HCT116 (cell line): ENCODE measurements around the gene ST3GAL6. TPM values are rescaled to one million over a fixed set of nuclear protein-coding genes. Genes with fewer than 3 reads are reported as not detected.

Experiments used
- ATAC-seq: fragments of 200-7000 bp; cut with Tn5 transposase; 2 replicates; pipeline ENCODE4 v1.9.1; 2020; ENCODE audit warnings: mild to moderate bottlenecking, moderate library complexity
- BruUV-seq: library from RNA; stranded (reverse); fragments of 400-500 nt; replicated peaks from 2 replicates; lab custom pipeline; 2021; lab: Mats Ljungman, UMichigan
- CTCF ChIA-PET: fragments of 300-600 bp; sonication (Branson Sonifier 250); formaldehyde crosslinking; loops from one replicate; lab custom pipeline; 2021; ENCODE audit warnings: antibody characterized with exemption; lab: Charles Lee
- POLR2A ChIA-PET: fragments of 300-600, 350-600 bp; sonication (Branson Sonifier 250); formaldehyde crosslinking; loops from one replicate; lab custom pipeline; 2021; ENCODE audit warnings: antibody characterized with exemption; lab: Charles Lee
- RAD21 ChIA-PET, 2 experiments: fragments of 300-600 bp; sonication (Branson Sonifier 250); formaldehyde crosslinking; loops; one replicate each; lab custom pipeline; 2023; ENCODE audit warnings: low total read pairs in 2 of 2; ENCODE audit not compliant: uncharacterized antibody in 2 of 2, unreplicated experiment in 2 of 2, low non-redundant PET in 1 of 2; lab: Charles Lee
- DNase-seq: peaks from one replicate; pipeline ENCODE4 v3.0.0-alpha.2; 2010; ENCODE audit warnings: low read depth, low spot score
- H2AFZ ChIP-seq: fragments of 200-600 bp; shearing (Covaris generic), sonication (generic); 2 replicates; pipeline ENCODE4 v1.6.1; 2017; ENCODE audit warnings: low read depth, mixed run types, mixed read lengths, antibody characterized with exemption, low read length; ENCODE audit not compliant: poor library complexity, severe bottlenecking
- H3K27ac ChIP-seq: 2 replicates; pipeline ENCODE4 v1.5.1; 2012; ENCODE audit warnings: low read depth, low read length
- H3K27me3 ChIP-seq: fragments of 200-600 bp; sonication (generic); 2 replicates; pipeline ENCODE4 v1.6.1; 2016; ENCODE audit warnings: mixed run types, low read length, mixed read lengths; ENCODE audit not compliant: insufficient read depth
- H3K36me3 ChIP-seq, 2 experiments: fragments of 200-500 bp in 1 of 2; fragments of 200-600 bp in 1 of 2; sonication (Bioruptor generic) in 1 of 2; sonication (generic) in 1 of 2; 2 replicates each; pipeline versions ENCODE4 v1.5.1 to v1.6.1; 2014 to 2016; ENCODE audit warnings: low read length in 2 of 2, inconsistent platforms in 1 of 2, mixed read lengths in 1 of 2, mixed run types in 1 of 2; ENCODE audit not compliant: insufficient read depth in 2 of 2, control insufficient read depth in 1 of 2
- H3K4me1 ChIP-seq, 2 experiments: fragments of 200-600 bp in 1 of 2; sonication (generic) in 1 of 2; 2 replicates each; pipeline versions ENCODE4 v1.5.1 to v1.6.1; 2012 to 2017; ENCODE audit warnings: low read length in 2 of 2, inconsistent platforms in 1 of 2, mild to moderate bottlenecking in 1 of 2, mixed read lengths in 1 of 2, mixed run types in 1 of 2, moderate library complexity in 1 of 2; ENCODE audit not compliant: insufficient read depth in 2 of 2, control insufficient read depth in 1 of 2
- H3K4me2 ChIP-seq: fragments of 200-600 bp; sonication (generic); 2 replicates; pipeline ENCODE4 v1.6.1; 2017; ENCODE audit warnings: mixed run types, low read length, mixed read lengths
- H3K4me3 ChIP-seq, 2 experiments: fragments of 200-600 bp in 1 of 2; sonication (generic) in 1 of 2; replicated peaks in 1 of 2; 2 replicates each; pipeline ENCODE4 v1.5.1; 2011 to 2016; ENCODE audit warnings: low read length in 2 of 2, control low read depth in 1 of 2, low read depth in 1 of 2, mild to moderate bottlenecking in 1 of 2, mixed read lengths in 1 of 2, mixed run types in 1 of 2
- H3K79me2 ChIP-seq: fragments of 200-600 bp; sonication (generic); 2 replicates; pipeline ENCODE4 v1.6.1; 2017; ENCODE audit warnings: mild to moderate bottlenecking, mixed run types, low read length, moderate library complexity, mixed read lengths; ENCODE audit not compliant: insufficient read depth
- H3K9ac ChIP-seq: fragments of 200-600 bp; sonication (generic); 2 replicates; pipeline ENCODE4 v1.6.1; 2016; ENCODE audit warnings: low read length, mixed read lengths
- H3K9me2 ChIP-seq: fragments of 200-600 bp; sonication (generic), shearing (Covaris generic); 2 replicates; pipeline ENCODE4 v1.6.1; 2017; ENCODE audit warnings: mixed run types, mild to moderate bottlenecking, moderate library complexity; ENCODE audit not compliant: insufficient read depth
- H3K9me3 ChIP-seq, 2 experiments: fragments of 200-500 bp in 1 of 2; fragments of 200-600 bp in 1 of 2; sonication (Bioruptor generic) in 1 of 2; sonication (generic) in 1 of 2; 2 replicates each; pipeline ENCODE4 v1.6.1; 2014 to 2017; ENCODE audit warnings: low read length in 2 of 2, mixed read lengths in 2 of 2, inconsistent platforms in 1 of 2, low read depth in 1 of 2, mild to moderate bottlenecking in 1 of 2, mixed run types in 1 of 2, moderate library complexity in 1 of 2; ENCODE audit not compliant: control insufficient read depth in 1 of 2, insufficient read depth in 1 of 2
- H4K20me1 ChIP-seq: fragments of 200-600 bp; sonication (generic), shearing (Covaris generic); 2 replicates; pipeline ENCODE4 v1.6.1; 2017; ENCODE audit warnings: mixed run types, mild to moderate bottlenecking, moderate library complexity; ENCODE audit not compliant: insufficient read depth
- CBX3 ChIP-seq: IDR thresholded peaks from 2 replicates; pipeline ENCODE4 v1.6.1; 2012; ENCODE audit warnings: low read depth
- CEBPB ChIP-seq: IDR thresholded peaks from 2 replicates; pipeline ENCODE4 v1.6.1; 2012; ENCODE audit warnings: low read depth
- EGR1 ChIP-seq: IDR thresholded peaks from 2 replicates; pipeline ENCODE4 v1.6.1; 2012; ENCODE audit warnings: low read depth
- ELF1 ChIP-seq: IDR thresholded peaks from 2 replicates; pipeline ENCODE4 v1.6.1; 2012; ENCODE audit warnings: low read depth, borderline replicate concordance
- EZH2 ChIP-seq: fragments of 200-600 bp; sonication (generic); IDR thresholded peaks from 2 replicates; pipeline ENCODE4 v1.6.1; 2017; ENCODE audit warnings: antibody characterized with exemption, mixed run types
- EZH2phosphoT487 ChIP-seq: fragments of 200-600 bp; IDR thresholded peaks from 2 replicates; pipeline ENCODE4 v1.6.1; 2018; ENCODE audit warnings: antibody characterized with exemption, borderline replicate concordance
- FOSL1 ChIP-seq: IDR thresholded peaks from 2 replicates; pipeline ENCODE4 v1.6.1; 2012; ENCODE audit warnings: low read depth
- JUND ChIP-seq: IDR thresholded peaks from 2 replicates; pipeline ENCODE4 v1.6.1; 2012
- POLR2A ChIP-seq: IDR thresholded peaks from 2 replicates; pipeline ENCODE4 v1.7.0; 2011; ENCODE audit warnings: borderline replicate concordance; ENCODE audit not compliant: insufficient read depth, insufficient read length; ENCODE audit errors: extremely low read depth
- POLR2AphosphoS5 ChIP-seq: IDR thresholded peaks from 2 replicates; pipeline ENCODE4 v1.6.1; 2011; ENCODE audit warnings: mild to moderate bottlenecking, low read depth, low read length, moderate library complexity
- RAD21 ChIP-seq: IDR thresholded peaks from 2 replicates; pipeline ENCODE4 v1.6.1; 2012; ENCODE audit warnings: low read depth, mild to moderate bottlenecking
- SIN3A ChIP-seq: IDR thresholded peaks from 2 replicates; pipeline ENCODE4 v1.6.1; 2012; ENCODE audit warnings: low read depth
- SP1 ChIP-seq: IDR thresholded peaks from 2 replicates; pipeline ENCODE4 v1.6.1; 2012; ENCODE audit warnings: low read depth
- TCF7L2 ChIP-seq: IDR thresholded peaks from 2 replicates; pipeline ENCODE4 v1.7.0; 2011; ENCODE audit warnings: borderline replicate concordance, inconsistent platforms; ENCODE audit not compliant: insufficient read depth, insufficient read length; ENCODE audit errors: extremely low read depth
- YY1 ChIP-seq: IDR thresholded peaks from 2 replicates; pipeline ENCODE4 v1.6.1; 2011; ENCODE audit warnings: low read length, low read depth, moderate library complexity, mild to moderate bottlenecking; ENCODE audit not compliant: insufficient replicate concordance; ENCODE audit errors: extremely low read depth
- ZNF274 ChIP-seq: fragments of 200-500 bp; sonication (Bioruptor generic); IDR thresholded peaks from 2 replicates; pipeline ENCODE4 v1.6.1; 2014; ENCODE audit warnings: mild to moderate bottlenecking, low read depth, low read length, inconsistent platforms
- intact Hi-C: fragments of 100-400 bp; cut with micrococcal nuclease; formaldehyde crosslinking; loops from 2 replicates; pipeline ENCODE4 v1.10.0; 2022
- total RNA-seq: library from RNA; stranded (reverse); gene quantifications from one replicate; pipeline ENCODE4 v1.2.1, GENCODE V29; 2021; ENCODE audit not compliant: unreplicated experiment
- TF ChIP-seq, protein P1 (sequence below), 3 experiments: fragments of 200-600 bp in 1 of 3; sonication (generic) in 1 of 3; IDR thresholded peaks in 2 of 3; conservative IDR thresholded peaks in 1 of 3; 2 replicates each; pipeline ENCODE4 v1.5.1; 2012 to 2017; ENCODE audit warnings: low read depth in 2 of 3, low read length in 2 of 3, antibody characterized with exemption in 1 of 3, borderline replicate concordance in 1 of 3, control low read depth in 1 of 3, mild to moderate bottlenecking in 1 of 3, mixed read lengths in 1 of 3, mixed run types in 1 of 3, moderate library complexity in 1 of 3; ENCODE audit not compliant: insufficient read depth in 1 of 3
- TF ChIP-seq, protein P2 (sequence below): IDR thresholded peaks from 2 replicates; pipeline ENCODE4 v1.6.1; 2012
- TF ChIP-seq, protein P3 (sequence below): IDR thresholded peaks from 2 replicates; pipeline ENCODE4 v1.6.1; 2011; ENCODE audit warnings: mild to moderate bottlenecking, low read length, moderate library complexity; ENCODE audit not compliant: insufficient replicate concordance; ENCODE audit errors: extremely low read depth
- TF ChIP-seq, protein P4 (sequence below): IDR thresholded peaks from 2 replicates; pipeline ENCODE4 v1.6.1; 2012

The ST3GAL6 gene
- total RNA-seq, 1 experiment from 2014 or later, result 10.6 TPM

DNA sequence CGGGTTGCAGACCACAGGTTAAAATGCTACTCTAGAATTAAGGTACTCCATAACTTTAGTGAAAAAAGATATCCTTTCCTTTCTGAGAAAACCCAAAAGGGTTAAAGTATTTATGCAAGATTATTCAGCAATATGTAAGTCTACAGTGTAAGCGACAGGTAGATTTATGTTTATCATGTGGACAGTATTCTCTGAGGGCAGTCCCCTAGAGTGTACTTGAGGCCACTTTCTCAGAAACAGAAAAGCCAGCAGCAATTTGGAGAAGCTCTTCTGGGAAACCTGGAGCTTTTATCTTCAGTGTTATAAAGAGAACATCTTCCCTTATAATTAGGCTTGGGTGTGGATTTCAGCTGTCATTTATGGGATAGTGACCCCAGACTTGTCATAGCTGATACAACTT, 8.9 kb downstream of the ST3GAL6 start (continued):
- no peak for TF ChIP-seq TCF7L2
- TF ChIP-seq, protein P1, sequence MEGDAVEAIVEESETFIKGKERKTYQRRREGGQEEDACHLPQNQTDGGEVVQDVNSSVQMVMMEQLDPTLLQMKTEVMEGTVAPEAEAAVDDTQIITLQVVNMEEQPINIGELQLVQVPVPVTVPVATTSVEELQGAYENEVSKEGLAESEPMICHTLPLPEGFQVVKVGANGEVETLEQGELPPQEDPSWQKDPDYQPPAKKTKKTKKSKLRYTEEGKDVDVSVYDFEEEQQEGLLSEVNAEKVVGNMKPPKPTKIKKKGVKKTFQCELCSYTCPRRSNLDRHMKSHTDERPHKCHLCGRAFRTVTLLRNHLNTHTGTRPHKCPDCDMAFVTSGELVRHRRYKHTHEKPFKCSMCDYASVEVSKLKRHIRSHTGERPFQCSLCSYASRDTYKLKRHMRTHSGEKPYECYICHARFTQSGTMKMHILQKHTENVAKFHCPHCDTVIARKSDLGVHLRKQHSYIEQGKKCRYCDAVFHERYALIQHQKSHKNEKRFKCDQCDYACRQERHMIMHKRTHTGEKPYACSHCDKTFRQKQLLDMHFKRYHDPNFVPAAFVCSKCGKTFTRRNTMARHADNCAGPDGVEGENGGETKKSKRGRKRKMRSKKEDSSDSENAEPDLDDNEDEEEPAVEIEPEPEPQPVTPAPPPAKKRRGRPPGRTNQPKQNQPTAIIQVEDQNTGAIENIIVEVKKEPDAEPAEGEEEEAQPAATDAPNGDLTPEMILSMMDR (IDR thresholded peaks at IDR 0.05 in 2 of 3, conservative IDR thresholded peaks at IDR 0.05 in 1 of 3; ENCODE audit: borderline replicate concordance in 1 of 3, insufficient read depth in 1 of 3, low read depth in 2 of 3, low read length in 2 of 3), result no peak
- TF ChIP-seq YY1, result no peak
- no peak for TF ChIP-seq SP1
- TF ChIP-seq SIN3A, result no peak
- TF ChIP-seq EGR1, result no peak
- TF ChIP-seq, protein P2, sequence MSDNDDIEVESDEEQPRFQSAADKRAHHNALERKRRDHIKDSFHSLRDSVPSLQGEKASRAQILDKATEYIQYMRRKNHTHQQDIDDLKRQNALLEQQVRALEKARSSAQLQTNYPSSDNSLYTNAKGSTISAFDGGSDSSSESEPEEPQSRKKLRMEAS, result no peak
- no peak for TF ChIP-seq FOSL1
- TF ChIP-seq EZH2phosphoT487, result no peak
- TF ChIP-seq ELF1, result no peak
- TF ChIP-seq POLR2AphosphoS5, result no peak

DNA sequence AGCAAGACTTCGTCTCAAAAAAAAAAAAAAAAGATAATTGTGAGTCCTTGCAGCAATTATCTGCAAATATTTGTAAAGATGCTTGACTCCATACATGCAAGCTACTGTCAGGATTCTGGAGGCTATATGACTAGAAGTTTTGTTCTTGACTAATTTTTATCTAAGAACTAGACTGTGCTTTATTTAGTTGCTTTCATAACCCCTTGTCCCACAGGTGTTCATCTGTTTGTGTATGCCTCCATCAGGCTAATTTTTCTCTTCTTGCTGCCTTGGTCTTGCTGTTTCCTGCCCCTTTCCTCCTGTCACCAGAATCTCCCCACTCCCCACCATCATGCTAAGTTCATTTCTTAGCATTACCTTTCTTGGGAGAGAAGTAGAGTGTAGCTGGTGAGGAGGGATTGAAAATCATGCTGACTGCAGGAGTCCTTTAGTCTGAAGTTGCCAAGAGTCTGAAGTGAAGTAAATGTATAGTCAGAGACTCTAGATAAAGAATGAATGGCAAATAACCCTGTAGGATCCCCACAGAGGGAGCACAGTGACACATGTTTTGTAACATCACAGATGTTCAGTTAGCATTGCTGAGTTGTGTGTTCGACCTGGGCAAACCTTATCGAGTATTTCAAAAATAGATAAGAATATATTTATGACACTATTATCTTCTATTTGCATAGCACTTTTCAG, 12.5 kb downstream of the ST3GAL6 start:
- BruUV-seq, result no TSS peak

More for the DNA sequence above, 12.5 kb downstream of the ST3GAL6 start:
- POLR2A ChIA-PET, result no interaction called here
- no peaks in the 10 kb centered on the region for H3K27me3 ChIP-seq
- peaks cover 0 to 2% of the 10 kb centered on the region in 2 experiments; a peak in 1 of 4 replicates for H3K36me3 ChIP-seq
- no peaks in the 10 kb centered on the region for H3K4me1 ChIP-seq
- ATAC-seq, result no peak
- TF ChIP-seq POLR2AphosphoS5 (no peak), EGR1 (no peak), CBX3 (no peak), SP1 (no peak), FOSL1 (no peak), RAD21 (no peak), TCF7L2 (no peak), EZH2phosphoT487 (no peak), YY1 (no peak), ZNF274 (no peak), POLR2A (no peak), EZH2 (no peak), JUND (no peak), ELF1 (no peak), CEBPB (no peak), SIN3A (no peak)
- TF ChIP-seq, protein P2, result no peak
- TF ChIP-seq, protein P3, sequence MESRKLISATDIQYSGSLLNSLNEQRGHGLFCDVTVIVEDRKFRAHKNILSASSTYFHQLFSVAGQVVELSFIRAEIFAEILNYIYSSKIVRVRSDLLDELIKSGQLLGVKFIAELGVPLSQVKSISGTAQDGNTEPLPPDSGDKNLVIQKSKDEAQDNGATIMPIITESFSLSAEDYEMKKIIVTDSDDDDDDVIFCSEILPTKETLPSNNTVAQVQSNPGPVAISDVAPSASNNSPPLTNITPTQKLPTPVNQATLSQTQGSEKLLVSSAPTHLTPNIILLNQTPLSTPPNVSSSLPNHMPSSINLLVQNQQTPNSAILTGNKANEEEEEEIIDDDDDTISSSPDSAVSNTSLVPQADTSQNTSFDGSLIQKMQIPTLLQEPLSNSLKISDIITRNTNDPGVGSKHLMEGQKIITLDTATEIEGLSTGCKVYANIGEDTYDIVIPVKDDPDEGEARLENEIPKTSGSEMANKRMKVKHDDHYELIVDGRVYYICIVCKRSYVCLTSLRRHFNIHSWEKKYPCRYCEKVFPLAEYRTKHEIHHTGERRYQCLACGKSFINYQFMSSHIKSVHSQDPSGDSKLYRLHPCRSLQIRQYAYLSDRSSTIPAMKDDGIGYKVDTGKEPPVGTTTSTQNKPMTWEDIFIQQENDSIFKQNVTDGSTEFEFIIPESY, result no peak
- TF ChIP-seq, protein P4, sequence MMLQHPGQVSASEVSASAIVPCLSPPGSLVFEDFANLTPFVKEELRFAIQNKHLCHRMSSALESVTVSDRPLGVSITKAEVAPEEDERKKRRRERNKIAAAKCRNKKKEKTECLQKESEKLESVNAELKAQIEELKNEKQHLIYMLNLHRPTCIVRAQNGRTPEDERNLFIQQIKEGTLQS, result no peak
- RAD21 ChIA-PET, result no interaction called here
- no peak overlapping the region for H3K27ac ChIP-seq
- CTCF ChIA-PET, result no interaction called here
- H2AFZ ChIP-seq, result no peak overlapping the region
- H3K4me2 ChIP-seq, result no peak overlapping the region
- no peaks in the 10 kb centered on the region for H4K20me1 ChIP-seq
- H3K4me3 ChIP-seq, result no peak overlapping the region
- H3K9ac ChIP-seq, result no peak overlapping the region
- no peak for DNase-seq
- no peaks in the 10 kb centered on the region for H3K9me3 ChIP-seq
- intact Hi-C loops, result no loop called here
- no peaks in the 10 kb centered on the region for H3K9me2 ChIP-seq
- no peaks in the 10 kb centered on the region for H3K79me2 ChIP-seq
